Heart right ventricle (tissue), 16 donors: ENCODE data around the gene ZDHHC1. TPM values are rescaled to one million over a fixed set of nuclear protein-coding genes. Genes with fewer than 3 reads are reported as not detected.
A peak's percentile ranks its signal among the peaks of the same experiment; 100 is the strongest.
"Not testable (repeated sequence)": the region's sequence is repeated elsewhere in the genome, so short reads cannot be mapped to it uniquely, and the experiment has no call there.

Experiments used
- ATAC-seq, 8 donors: fragments of 200-7000 bp; cut with Tn5 transposase; one replicate each; pipeline ENCODE4 v1.9.1; 2020; ENCODE audit warnings: mild to moderate bottlenecking in 8 of 8, moderate library complexity in 8 of 8, moderate number of reproducible peaks in 1 of 8
- DNase-seq, 2 donors: peaks; one replicate each; pipeline ENCODE4 v3.0.0-alpha.2; 2020
- H3K27ac ChIP-seq, 10 donors: fragments of 200-600 bp; sonication (generic) in 2 of 10; one replicate each; pipeline versions ENCODE4 v1.5.0 to v1.8.0; 2020 to 2022; ENCODE audit warnings: mild to moderate bottlenecking in 3 of 10
- H3K27me3 ChIP-seq, 7 donors: fragments of 200-600 bp; one replicate each; pipeline ENCODE4 v1.8.0; 2021 to 2022; ENCODE audit warnings: mild to moderate bottlenecking in 2 of 7
- H3K36me3 ChIP-seq, 9 donors: fragments of 200-600 bp; sonication (generic) in 1 of 9; one replicate each; pipeline versions ENCODE4 v1.5.0 to v1.8.0; 2020 to 2022; ENCODE audit warnings: mild to moderate bottlenecking in 2 of 9
- H3K4me1 ChIP-seq, 9 donors: fragments of 200-600 bp; sonication (generic) in 1 of 9; one replicate each; pipeline versions ENCODE4 v1.5.0 to v1.8.0; 2020 to 2022; ENCODE audit warnings: mild to moderate bottlenecking in 4 of 9
- H3K4me3 ChIP-seq, 10 donors: fragments of 200-600 bp; sonication (generic) in 2 of 10; one replicate each; pipeline versions ENCODE4 v1.5.0 to v1.8.0; 2020 to 2022; ENCODE audit warnings: mild to moderate bottlenecking in 7 of 10, moderate library complexity in 2 of 10
- H3K9me3 ChIP-seq, 11 donors: fragments of 200-600 bp in 10 of 11; sonication (generic) in 2 of 11; one replicate each; pipeline versions ENCODE4 v1.5.0 to v1.8.0; 2013 to 2022; ENCODE audit warnings: mild to moderate bottlenecking in 2 of 11, control low read depth in 1 of 11, moderate library complexity in 1 of 11
- WGBS, 2 donors: extraction: QIAGEN DNeasy Blood & Tissue Kit; methylation state at CpG; one replicate each; pipeline ENCODE4 v1.1.7; 2013; ENCODE audit warnings: inconsistent platforms in 1 of 2; 5-methylcytosine and 5-hydroxymethylcytosine counted together
- intact Hi-C, 10 donors: fragments of 100-400 bp; cut with DNase I; formaldehyde crosslinking; loops; one replicate each; pipeline versions ENCODE4 v1.11.1 to v1.14.2; 2022
- polyA plus RNA-seq, 2 donors: library from polyadenylated mRNA; stranded (reverse); fragments of 200-250 nt; gene quantifications; one replicate each; pipeline ENCODE4 v1.2.3, GENCODE V29; 2013
- total RNA-seq, 10 donors: library from RNA; stranded (reverse); fragmentation: NEBNext Ultra II Directional in 3 of 10; extraction: Animal tissue kit (Norgen Biotek cat#: 25700) in 3 of 10; gene quantifications; one replicate each; pipeline versions ENCODE4 v1.2.1 to v1.2.4, GENCODE V29; 2021 to 2023
- TF ChIP-seq, protein P1 (sequence below), 9 donors: fragments of 200-600 bp; sonication (generic) in 2 of 9; IDR thresholded peaks; one replicate each; pipeline versions ENCODE4 v1.5.0 to v1.8.0; 2021 to 2022; ENCODE audit warnings: antibody characterized with exemption in 9 of 9, mild to moderate bottlenecking in 5 of 9, moderate library complexity in 1 of 9
- donor health status: Arrhythmogenic right ventricular cardiomyopathy.
- donor health status: ischemic (EF 13 %, LVEDD 7.1; RV severe dilation, severe dysfunction).
- donor health status: healthy with polysubstance abuse.
- donor health status: DM: no; HTN: yes; CAD: no.
- donor health status: DM: no; HTN: no; CAD: no.
- donor health status: ischemic (EF 25% LVEDD 6.9; RV normal size, moderate dysfunction).
- donor health status: ischemic (EF 25% LVEDD 5.7; RV mildly dilated, moderate dysfunction).
- donor health status: healthy.
- donor health status: DM: yes; HTN: yes; CAD: no.
- donor health status: Ischemic cardiomyopathy.
- donor health status: ischemic (EF 35%, LVEDD 5.7; RV mildly dilated, moderate dysfunction).
- donor health status: nonischemic (EF 11% LVEDD 7.7; RV severe dilation, severe dysfunction).
- donor health status: DM: yes; HTN: yes; CAD: no.
- donor health status: PGD.
- donor health status: ischemic (EF 29% LVEDD 5.4; RV normal size, mild dysfunction).
- donor health status: nonischemic (EF 23%, LVEDD 6.1; RV moderate dilation, normal function).

Gene ZDHHC1
- total and polyA plus RNA-seq, 12 donors: 3.2 to 6.3 (median 4.1) TPM

- peaks cover 0 to 14% (median under 1%) of the 10 kb centered on the region in 7 donors for H3K27me3 ChIP-seq
- intact Hi-C loops: loop anchor here in 6 of 10 donors (2.0 to 10.0 kb wide), 4 partner anchors 82 to 95 kb away; no protein-coding TSS in a partner anchor
- DNase-seq (peak in 1 of 2 donors; percentile 16), ATAC-seq (no peak)
- no peak overlapping the region for H3K27ac ChIP-seq
- no peaks in the 10 kb centered on the region for H3K36me3 ChIP-seq
- H3K9me3 ChIP-seq: no peaks in the 10 kb centered on the region
- peaks cover 0 to 4% (median 0%) of the 10 kb centered on the region in 9 donors for H3K4me1 ChIP-seq
- TF ChIP-seq, protein P1, sequence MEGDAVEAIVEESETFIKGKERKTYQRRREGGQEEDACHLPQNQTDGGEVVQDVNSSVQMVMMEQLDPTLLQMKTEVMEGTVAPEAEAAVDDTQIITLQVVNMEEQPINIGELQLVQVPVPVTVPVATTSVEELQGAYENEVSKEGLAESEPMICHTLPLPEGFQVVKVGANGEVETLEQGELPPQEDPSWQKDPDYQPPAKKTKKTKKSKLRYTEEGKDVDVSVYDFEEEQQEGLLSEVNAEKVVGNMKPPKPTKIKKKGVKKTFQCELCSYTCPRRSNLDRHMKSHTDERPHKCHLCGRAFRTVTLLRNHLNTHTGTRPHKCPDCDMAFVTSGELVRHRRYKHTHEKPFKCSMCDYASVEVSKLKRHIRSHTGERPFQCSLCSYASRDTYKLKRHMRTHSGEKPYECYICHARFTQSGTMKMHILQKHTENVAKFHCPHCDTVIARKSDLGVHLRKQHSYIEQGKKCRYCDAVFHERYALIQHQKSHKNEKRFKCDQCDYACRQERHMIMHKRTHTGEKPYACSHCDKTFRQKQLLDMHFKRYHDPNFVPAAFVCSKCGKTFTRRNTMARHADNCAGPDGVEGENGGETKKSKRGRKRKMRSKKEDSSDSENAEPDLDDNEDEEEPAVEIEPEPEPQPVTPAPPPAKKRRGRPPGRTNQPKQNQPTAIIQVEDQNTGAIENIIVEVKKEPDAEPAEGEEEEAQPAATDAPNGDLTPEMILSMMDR (IDR thresholded peaks at IDR 0.05): peak in 8 of 9 donors; percentile 22 to 68 (median 54)
- H3K4me3 ChIP-seq: no peak overlapping the region
Observed at GRCh38 chr16:67372664-67373063, 43.6 kb downstream of the ZDHHC1 start.

DNA sequence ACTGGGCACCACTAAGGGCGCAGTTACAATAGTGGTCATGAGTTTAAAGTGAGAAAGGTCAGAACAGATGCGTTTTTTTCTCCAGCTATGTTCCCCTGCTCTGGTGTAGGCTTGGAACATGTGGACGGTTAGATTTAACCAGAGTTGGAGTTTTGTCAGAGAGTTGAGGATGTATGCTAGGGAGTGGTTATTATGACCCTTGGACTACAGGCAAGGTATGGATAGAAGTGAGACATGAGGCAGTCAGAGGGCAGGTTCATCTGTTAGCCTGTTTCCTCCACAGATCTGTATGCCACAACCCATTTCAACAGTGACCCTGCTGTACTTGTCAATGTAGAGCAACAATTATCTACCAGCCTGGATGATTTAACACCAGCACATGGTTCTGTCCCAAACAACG is 45.6 kb downstream of the ZDHHC1 start:
- WGBS, 2 donors: 88% methylated on average over 4 of the region's 4 CpGs
- Histone ChIP-seq H3K36me3 (no peaks in the 10 kb centered on the region), H3K27me3 (peaks cover 0 to 13% (median 2%) of the 10 kb centered on the region in 7 donors), H3K4me1 (peaks cover 0 to 6% (median 0%) of the 10 kb centered on the region in 9 donors), H3K4me3 (no peak overlapping the region), H3K9me3 (no peaks in the 10 kb centered on the region), H3K27ac (no peak overlapping the region)
- TF ChIP-seq, protein P1 (IDR thresholded peaks at IDR 0.05): no peak
- ATAC-seq: no peak
- DNase-seq: no peak
- intact Hi-C loops: loop anchor here in 5 of 10 donors (5.0 to 10.0 kb wide), 3 partner anchors 84 to 97 kb away; no protein-coding TSS in a partner anchor

- no peak overlapping the region for H3K4me3 ChIP-seq
- no peaks in the 10 kb centered on the region for H3K9me3 ChIP-seq
- H3K4me1 ChIP-seq: peaks cover 0 to 20% (median 3%) of the 10 kb centered on the region in 9 donors
- peaks cover 0 to 6% (median 0%) of the 10 kb centered on the region in 7 donors for H3K27me3 ChIP-seq
- DNase-seq (no peak), ATAC-seq (no peak)
- peak overlapping the region in 4 of 10 donors; percentile 36 to 57 (median 52) for H3K27ac ChIP-seq
- H3K36me3 ChIP-seq: no peaks in the 10 kb centered on the region
- TF ChIP-seq, protein P1 (IDR thresholded peaks at IDR 0.05): no peak
- intact Hi-C loops: loop anchor here in 2 of 10 donors (5.0 to 10.0 kb wide), 2 partner anchors 43 to 100 kb away; no protein-coding TSS in a partner anchor
Observed at GRCh38 chr16:67364600-67365235, 51.6 kb downstream of the ZDHHC1 start.

GRCh38 chr16:67361038-67361437 is 55.2 kb downstream of the ZDHHC1 start:
- no peak overlapping the region for H3K4me3 ChIP-seq
- no peaks in the 10 kb centered on the region for H3K27me3 ChIP-seq
- 80 to 84% methylated on average over 3 of the region's 3 CpGs for WGBS, 2 donors
- H3K27ac ChIP-seq: no peak overlapping the region
- intact Hi-C loops: loop anchor here in 1 of 10 donors (10.0 kb wide), 1 partner anchor 104 kb away; no protein-coding TSS in a partner anchor
- ATAC-seq (no peak), DNase-seq (no peak)
- TF ChIP-seq, protein P1 (IDR thresholded peaks at IDR 0.05): no peak
- H3K36me3 ChIP-seq: no peaks in the 10 kb centered on the region
- H3K9me3 ChIP-seq: no peaks in the 10 kb centered on the region
- H3K4me1 ChIP-seq: peaks cover 0 to 20% (median 3%) of the 10 kb centered on the region in 9 donors

GRCh38 chr16:67359540-67360269 is 56.6 kb downstream of the ZDHHC1 start:
- 96% methylated on average over 8 of the region's 8 CpGs for WGBS, 2 donors
- H3K27ac ChIP-seq, H3K9me3 ChIP-seq, H3K36me3 ChIP-seq, H3K4me1 ChIP-seq, H3K27me3 ChIP-seq, H3K4me3 ChIP-seq, DNase-seq, ATAC-seq: not testable (repeated sequence)
- intact Hi-C loops: loop anchor here in 2 of 10 donors (10.0 kb wide), 2 partner anchors 85 to 105 kb away; partner anchors contain the start of gene PLEKHG4 (in 1 of the 2)
